SK-N-SH (cell line): Measurements from ENCODE around the gene TIGD2. TPM values are rescaled to one million over a fixed set of nuclear protein-coding genes. Genes with fewer than 3 reads are reported as not detected.

Source experiments
- CTCF ChIA-PET: fragments of 300-600, 350-600 bp; formaldehyde crosslinking; extraction: SDS; loops from one replicate; lab custom pipeline; 2021; lab: Yijun Ruan, JAX
- POLR2A ChIA-PET: fragments of 350-600 bp; sonication (Branson Sonifier 250); formaldehyde crosslinking; extraction: SDS; loops from one replicate; lab custom pipeline; 2020; ENCODE audit warnings: antibody characterized with exemption, inconsistent platforms; lab: Yijun Ruan, JAX
- DNase-seq: peaks from one replicate; pipeline ENCODE4 v3.0.0; 2012
- H2AFZ ChIP-seq: fragments of 200-600 bp; sonication (generic); 2 replicates; pipeline ENCODE4 v1.8.1; 2016; ENCODE audit warnings: antibody characterized with exemption, mild to moderate bottlenecking, low read depth
- H3F3A ChIP-seq: fragments of 200-600 bp; sonication (generic); replicated peaks from 2 replicates; pipeline ENCODE3; 2016; ENCODE audit warnings: antibody characterized with exemption, mild to moderate bottlenecking; ENCODE audit not compliant: insufficient read depth
- H3K27ac ChIP-seq, 2 experiments: fragments of 200-500 bp in 1 of 2; fragments of 200-600 bp in 1 of 2; sonication (Bioruptor generic) in 1 of 2; sonication (generic), shearing (Covaris generic) in 1 of 2; 2 replicates each; pipeline versions ENCODE4 v1.5.1 to v1.6.1; 2014 to 2016; ENCODE audit warnings: low read depth in 2 of 2, inconsistent platforms in 1 of 2, low read length in 1 of 2, mild to moderate bottlenecking in 1 of 2, mixed read lengths in 1 of 2
- H3K27me3 ChIP-seq: fragments of 200-600 bp; sonication (generic), shearing (Covaris generic); 2 replicates; pipeline ENCODE4 v1.6.1; 2016; ENCODE audit warnings: mixed run types; ENCODE audit not compliant: insufficient read depth
- H3K36me3 ChIP-seq, 2 experiments: fragments of 200-500 bp in 1 of 2; fragments of 200-600 bp in 1 of 2; sonication (Bioruptor generic) in 1 of 2; sonication (generic) in 1 of 2; replicated peaks in 1 of 2; 2 replicates each; pipeline versions ENCODE3 to v1.5.1; 2014 to 2016; ENCODE audit warnings: low read length in 1 of 2, mild to moderate bottlenecking in 1 of 2; ENCODE audit not compliant: insufficient read depth in 2 of 2, control insufficient read depth in 1 of 2
- H3K4me1 ChIP-seq, 2 experiments: fragments of 200-500 bp in 1 of 2; fragments of 200-600 bp in 1 of 2; sonication (Bioruptor generic) in 1 of 2; sonication (generic), shearing (Covaris generic) in 1 of 2; 2 replicates each; pipeline versions ENCODE4 v1.5.1 to v1.6.1; 2014 to 2016; ENCODE audit warnings: low read depth in 1 of 2, low read length in 1 of 2, mixed run types in 1 of 2; ENCODE audit not compliant: insufficient read depth in 2 of 2, control insufficient read depth in 1 of 2
- H3K4me2 ChIP-seq: fragments of 200-600 bp; sonication (generic), shearing (Covaris generic); 2 replicates; pipeline ENCODE4 v1.6.1; 2017; ENCODE audit warnings: mixed run types
- H3K4me3 ChIP-seq, 2 experiments: fragments of 200-500 bp in 1 of 2; fragments of 200-600 bp in 1 of 2; sonication (Bioruptor generic) in 1 of 2; sonication (generic), shearing (Covaris generic) in 1 of 2; 2 replicates each; pipeline versions ENCODE4 v1.5.1 to v1.8.1; 2014 to 2016; ENCODE audit warnings: low read depth in 2 of 2, inconsistent platforms in 1 of 2, low read length in 1 of 2, mild to moderate bottlenecking in 1 of 2, mixed read lengths in 1 of 2, moderate library complexity in 1 of 2
- H3K79me2 ChIP-seq: fragments of 200-600 bp; sonication (generic); 2 replicates; pipeline ENCODE4 v1.8.1; 2017; ENCODE audit warnings: mild to moderate bottlenecking; ENCODE audit not compliant: insufficient read depth
- H3K9ac ChIP-seq: fragments of 200-600 bp; sonication (generic); 2 replicates; pipeline ENCODE4 v1.6.1; 2017; ENCODE audit warnings: mixed run types
- H3K9me2 ChIP-seq: fragments of 200-600 bp; sonication (generic); 2 replicates; pipeline ENCODE4 v1.6.1; 2017; ENCODE audit warnings: mixed run types
- H3K9me3 ChIP-seq: fragments of 200-600 bp; sonication (generic); 2 replicates; pipeline ENCODE4 v1.6.1; 2017; ENCODE audit warnings: mixed run types, mild to moderate bottlenecking, moderate library complexity
- H4K20me1 ChIP-seq: fragments of 200-600 bp; sonication (generic); 2 replicates; pipeline ENCODE4 v1.6.1; 2017; ENCODE audit warnings: mild to moderate bottlenecking, mixed run types; ENCODE audit not compliant: insufficient read depth
- EP300 ChIP-seq, 2 experiments: IDR thresholded peaks; 2 replicates each; pipeline versions ENCODE4 v1.4.0 to v1.6.1; 2012; ENCODE audit warnings: borderline replicate concordance in 1 of 2, low read depth in 1 of 2, low read length in 1 of 2
- FOSL2 ChIP-seq: IDR thresholded peaks from 2 replicates; pipeline ENCODE4 v1.4.0; 2012; ENCODE audit warnings: low read depth, mild to moderate bottlenecking, moderate library complexity, borderline replicate concordance
- FOXJ3 ChIP-seq: sonication (generic); formaldehyde crosslinking; IDR thresholded peaks from 2 replicates; pipeline ENCODE4 v1.5.1; 2020; ENCODE audit warnings: mild to moderate bottlenecking, missing genetic modification reagents
- GABPA ChIP-seq: IDR thresholded peaks from 2 replicates; pipeline ENCODE4 v1.4.0; 2012; ENCODE audit warnings: low read depth, mild to moderate bottlenecking
- GATA2 ChIP-seq: sonication (generic); formaldehyde crosslinking; IDR thresholded peaks from 2 replicates; pipeline ENCODE4 v1.5.0; 2020; ENCODE audit warnings: mild to moderate bottlenecking, missing genetic modification reagents
- JUND ChIP-seq: IDR thresholded peaks from 2 replicates; pipeline ENCODE4 v1.4.0; 2012
- MEF2A ChIP-seq: IDR thresholded peaks from 2 replicates; pipeline ENCODE4 v1.4.0; 2012; ENCODE audit warnings: low read depth, borderline replicate concordance
- MXI1 ChIP-seq: IDR thresholded peaks from 2 replicates; pipeline ENCODE4 v1.6.1; 2012; ENCODE audit warnings: mild to moderate bottlenecking, low read depth, low read length, improper control_type of control experiment
- NFIC ChIP-seq: IDR thresholded peaks from 2 replicates; pipeline ENCODE4 v1.4.0; 2012; ENCODE audit warnings: borderline replicate concordance
- POLR2AphosphoS5 ChIP-seq: IDR thresholded peaks from 2 replicates; pipeline ENCODE4 v1.6.1; 2012; ENCODE audit warnings: low read depth, low read length
- RAD21 ChIP-seq: IDR thresholded peaks from 2 replicates; pipeline ENCODE4 v1.6.1; 2012; ENCODE audit warnings: mild to moderate bottlenecking, low read length
- RCOR1 ChIP-seq: fragments of 150-350 bp; IDR thresholded peaks from 2 replicates; pipeline ENCODE4 v1.6.1; 2017; ENCODE audit warnings: antibody characterized with exemption, low read length
- RFX5 ChIP-seq: IDR thresholded peaks from 2 replicates; pipeline ENCODE4 v1.6.1; 2012; ENCODE audit warnings: mild to moderate bottlenecking, improper control_type of control experiment, low read length
- SIN3A ChIP-seq: IDR thresholded peaks from 2 replicates; pipeline ENCODE4 v1.6.1; 2012; ENCODE audit warnings: low read depth, mild to moderate bottlenecking, low read length, moderate library complexity, borderline replicate concordance
- SMC3 ChIP-seq: IDR thresholded peaks from 2 replicates; pipeline ENCODE4 v1.6.1; 2012; ENCODE audit warnings: low read depth, low read length, improper control_type of control experiment
- USF2 ChIP-seq: fragments of 150-350 bp; IDR thresholded peaks from 2 replicates; pipeline ENCODE4 v1.6.1; 2017; ENCODE audit warnings: antibody characterized with exemption, low read length, low read depth, borderline replicate concordance
- YY1 ChIP-seq: IDR thresholded peaks from 2 replicates; pipeline ENCODE4 v1.4.0; 2012; ENCODE audit warnings: low read depth, mild to moderate bottlenecking
- WGBS: methylation state at CpG from one replicate; pipeline ENCODE4 v1.1.6; 2017; ENCODE audit warnings: low lambda C conversion rate; 5-methylcytosine and 5-hydroxymethylcytosine counted together
- polyA plus RNA-seq, 3 experiments: library from polyadenylated mRNA; depleted of rRNA; stranded (reverse); fragments of >200 nt; gene quantifications; 2 replicates each; pipeline ENCODE4 v1.2.3, GENCODE V29; 2012
- TF ChIP-seq, protein P1 (sequence below): IDR thresholded peaks from 2 replicates; pipeline ENCODE4; 2012

The TIGD2 gene
- polyA plus RNA-seq, 1 of the 3 experiments (the other 2 are of a cell fraction) = 0.84 TPM

GRCh38 chr4:89105726-89106125 lies 5.6 kb upstream of the TIGD2 start:
- Histone ChIP-seq H3K4me3 (no peak overlapping the region), H4K20me1 (no peaks in the 10 kb centered on the region), H3K9me2 (no peaks in the 10 kb centered on the region), H3K4me1 (peaks cover 0 to 4% of the 10 kb centered on the region in 2 experiments; a peak in 1 of 4 replicates), H2AFZ (no peak overlapping the region), H3K79me2 (no peaks in the 10 kb centered on the region), H3K9me3 (no peaks in the 10 kb centered on the region), H3F3A (no peaks in the 10 kb centered on the region), H3K36me3 (no peaks in the 10 kb centered on the region), H3K4me2 (no peak overlapping the region), H3K27ac (no peak overlapping the region), H3K27me3 (peaks cover 18% of the 10 kb centered on the region; the same call in 1 of the 2 replicates), H3K9ac (no peak overlapping the region)
- CTCF ChIA-PET = no interaction called here
- DNase-seq = no peak
- POLR2A ChIA-PET = no interaction called here
- 72% methylated on average over 4 of the region's 6 CpGs for WGBS
- TF ChIP-seq YY1 (no peak), SIN3A (no peak), RCOR1 (no peak)

- 83% methylated on average over 4 of the region's 4 CpGs for WGBS
- Histone ChIP-seq H3F3A (no peaks in the 10 kb centered on the region), H3K9me3 (no peaks in the 10 kb centered on the region), H3K4me3 (no peak overlapping the region), H3K9ac (no peak overlapping the region), H3K79me2 (no peaks in the 10 kb centered on the region), H3K4me1 (peaks cover 0 to 12% of the 10 kb centered on the region in 2 experiments; a peak in 2 of 4 replicates), H2AFZ (no peak overlapping the region), H3K27ac (no peak overlapping the region), H4K20me1 (no peaks in the 10 kb centered on the region), H3K9me2 (no peaks in the 10 kb centered on the region), H3K36me3 (peaks cover 0 to 3% of the 10 kb centered on the region in 2 experiments), H3K4me2 (no peak overlapping the region), H3K27me3 (peaks cover 20% of the 10 kb centered on the region; the same call in 1 of the 2 replicates)
- TF ChIP-seq SMC3 (no peak), GATA2 (CRISPR knock-in tag) (no peak), RAD21 (no peak)
- TF ChIP-seq, protein P1, sequence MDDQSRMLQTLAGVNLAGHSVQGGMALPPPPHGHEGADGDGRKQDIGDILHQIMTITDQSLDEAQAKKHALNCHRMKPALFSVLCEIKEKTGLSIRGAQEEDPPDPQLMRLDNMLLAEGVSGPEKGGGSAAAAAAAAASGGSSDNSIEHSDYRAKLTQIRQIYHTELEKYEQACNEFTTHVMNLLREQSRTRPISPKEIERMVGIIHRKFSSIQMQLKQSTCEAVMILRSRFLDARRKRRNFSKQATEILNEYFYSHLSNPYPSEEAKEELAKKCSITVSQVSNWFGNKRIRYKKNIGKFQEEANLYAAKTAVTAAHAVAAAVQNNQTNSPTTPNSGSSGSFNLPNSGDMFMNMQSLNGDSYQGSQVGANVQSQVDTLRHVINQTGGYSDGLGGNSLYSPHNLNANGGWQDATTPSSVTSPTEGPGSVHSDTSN = no peak
- CTCF ChIA-PET = no interaction called here
- POLR2A ChIA-PET = no interaction called here
- no peak for DNase-seq
Observed at GRCh38 chr4:89108091-89108490, 3.2 kb upstream of the TIGD2 start.

DNA sequence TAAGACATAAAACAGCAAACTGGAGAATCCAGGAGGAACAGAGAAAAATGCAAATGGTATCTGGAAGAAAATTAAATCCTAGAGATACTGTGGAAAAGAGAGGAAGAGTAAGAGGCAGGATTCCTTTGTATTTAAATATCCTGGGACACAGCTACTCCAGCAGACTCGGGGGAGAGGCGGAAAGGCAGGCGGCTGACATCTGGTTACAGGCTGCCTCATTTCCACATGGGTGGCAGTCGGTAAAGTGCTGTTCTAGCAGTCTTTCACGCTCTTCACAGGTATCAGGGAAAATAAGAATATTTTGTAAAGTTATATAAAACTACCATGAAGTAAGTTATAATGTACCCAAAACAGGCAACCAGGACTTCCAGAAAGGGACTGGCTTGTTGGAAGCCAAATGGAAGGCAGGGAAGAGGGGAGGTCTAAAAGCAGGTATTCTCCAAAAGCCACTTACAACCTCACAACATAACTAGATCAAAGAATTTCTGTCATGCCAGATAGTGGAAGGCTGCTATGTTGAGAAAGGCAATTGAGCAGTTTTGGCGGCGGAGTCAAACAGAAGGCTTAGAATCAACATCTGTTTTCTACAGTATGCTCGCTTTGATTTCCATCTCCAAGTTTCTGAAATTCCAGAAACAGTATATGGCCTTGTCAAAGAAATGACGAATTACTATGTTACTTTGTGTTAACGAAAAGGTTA lies 1.3 kb upstream of the TIGD2 start:
- H3K27ac ChIP-seq = no peak overlapping the region
- 0 out of 2 replicates have a peak overlapping the region, but pooled peaks have one; percentile 90 for H2AFZ ChIP-seq
- no peak overlapping the region for H3K9ac ChIP-seq
- H3K9me3 ChIP-seq = no peaks in the 10 kb centered on the region
- DNase-seq = peak; percentile 24
- 38% methylated on average over 10 of the region's 10 CpGs for WGBS
- H4K20me1 ChIP-seq = no peaks in the 10 kb centered on the region
- H3F3A ChIP-seq = no peaks in the 10 kb centered on the region
- H3K4me3 ChIP-seq = peak overlapping the region in 1 of 2 experiments; percentile 86; a peak in 1 of 4 replicates
- H3K27me3 ChIP-seq = 0 out of 2 replicates have a peak, but pooled peaks cover 20% of the 10 kb centered on the region
- H3K4me1 ChIP-seq = peaks cover 0 to 12% of the 10 kb centered on the region in 2 experiments; a peak in 2 of 4 replicates
- peaks cover 0 to 5% of the 10 kb centered on the region in 2 experiments for H3K36me3 ChIP-seq
- H3K4me2 ChIP-seq = peak overlapping the region; percentile 93
- TF ChIP-seq JUND = no peak
- no peak for TF ChIP-seq RCOR1
- no peak for TF ChIP-seq POLR2AphosphoS5
- TF ChIP-seq, protein P1 = no peak
- TF ChIP-seq MXI1 = no peak
- TF ChIP-seq RAD21 = no peak
- no peak for TF ChIP-seq RFX5
- no peak for TF ChIP-seq GATA2 (CRISPR knock-in tag)
- no peak for TF ChIP-seq MEF2A
- no peak for TF ChIP-seq NFIC
- no peak for TF ChIP-seq GABPA
- TF ChIP-seq FOXJ3 (CRISPR knock-in tag) = no peak
- no peak for TF ChIP-seq SIN3A
- TF ChIP-seq EP300 (IDR thresholded peaks at IDR 0.05; ENCODE audit: borderline replicate concordance in 1 of 2, low read depth in 1 of 2, low read length in 1 of 2) = no peak
- no peak for TF ChIP-seq FOSL2
- no peak for TF ChIP-seq USF2
- ChIA-PET POLR2A (no interaction called here), CTCF (interaction anchor here (0.5 to 1.1 kb wide), 6 partner anchors 19 to 447 kb away, joined by 3 to 4 read pairs (median 4); partner anchors contain the start of gene FAM13A)
- no peaks in the 10 kb centered on the region for H3K79me2 ChIP-seq
- H3K9me2 ChIP-seq = no peaks in the 10 kb centered on the region
